Stomach smooth muscle (tissue), 2 donors: ENCODE measurements around the gene NPAT.
"Not testable (repeated sequence)": the region's sequence is repeated elsewhere in the genome, so short reads cannot be mapped to it uniquely, and the experiment has no call there.

ENCODE experiments used
- H3K27ac ChIP-seq: one replicate; pipeline ENCODE4 v1.7.0; 2013; ENCODE audit warnings: mild to moderate bottlenecking, low read length, inconsistent platforms
- H3K27me3 ChIP-seq, 2 donors: one replicate each; pipeline ENCODE4 v1.7.0; 2013; ENCODE audit warnings: low read length in 2 of 2; ENCODE audit not compliant: insufficient read depth in 2 of 2, control insufficient read depth in 1 of 2
- H3K36me3 ChIP-seq, 2 donors: one replicate each; pipeline ENCODE4 v1.7.0; 2013; ENCODE audit warnings: low read length in 2 of 2; ENCODE audit not compliant: control insufficient read depth in 2 of 2, insufficient read depth in 2 of 2
- H3K4me1 ChIP-seq: one replicate; pipeline ENCODE4 v1.7.0; 2013; ENCODE audit warnings: low read length; ENCODE audit not compliant: control insufficient read depth, insufficient read depth
- H3K4me3 ChIP-seq, 2 donors: one replicate each; pipeline ENCODE4 v1.7.0; 2013; ENCODE audit warnings: low read length in 2 of 2
- H3K9ac ChIP-seq, 2 donors: one replicate each; pipeline ENCODE4 v1.7.0; 2013; ENCODE audit warnings: low read length in 2 of 2, mild to moderate bottlenecking in 1 of 2
- H3K9me3 ChIP-seq, 2 donors: one replicate each; pipeline ENCODE4 v1.7.0; 2013; ENCODE audit warnings: low read length in 2 of 2; ENCODE audit not compliant: control insufficient read depth in 2 of 2
- donor health status: healthy.
- donor health status: Pancreatic carcinoma.

NPAT gene

GRCh38 chr11:108122166-108122628 lies 100.2 kb downstream of the NPAT start:
- peak overlapping the region; percentile 77 to 84 for H3K9ac ChIP-seq
- peak overlapping the region; percentile 91 for H3K27ac ChIP-seq
- H3K27me3 ChIP-seq = no peaks in the 10 kb centered on the region
- H3K36me3 ChIP-seq = no peaks in the 10 kb centered on the region
- H3K4me1 ChIP-seq = peaks cover 21% of the 10 kb centered on the region
- H3K4me3 ChIP-seq = peak overlapping the region; percentile 79 to 88
- no peaks in the 10 kb centered on the region for H3K9me3 ChIP-seq

GRCh38 chr11:108121274-108122155 lies 100.9 kb downstream of the NPAT start, which contains the start of gene ACAT1:
Gene ACAT1, plus strand, starts transcription at chr11:108121567. Its CDS starts 40 bp downstream, at chr11:108121607.
- Histone ChIP-seq H3K9ac (peak within 1 kb of the TSS; percentile 77 to 84), H3K27ac (peak within 1 kb of the TSS; percentile 91), H3K36me3 (no peaks in the 10 kb centered on the region), H3K4me3 (peak within 1 kb of the TSS; percentile 79 to 88), H3K9me3 (no peaks in the 10 kb centered on the region), H3K4me1 (peaks cover 21% of the 10 kb centered on the region), H3K27me3 (no peaks in the 10 kb centered on the region)

GRCh38 chr11:108120936-108121273 lies 101.5 kb downstream of the NPAT start:
- peak overlapping the region; percentile 77 to 84 for H3K9ac ChIP-seq
- peaks cover 25% of the 10 kb centered on the region for H3K4me1 ChIP-seq

GRCh38 chr11:108117746-108118371 lies 104.6 kb downstream of the NPAT start:
- Histone ChIP-seq H3K9me3 (no peaks in the 10 kb centered on the region), H3K27ac (no peak overlapping the region), H3K27me3 (no peaks in the 10 kb centered on the region), H3K4me3 (no peak overlapping the region), H3K36me3 (no peaks in the 10 kb centered on the region), H3K4me1 (peaks cover 25% of the 10 kb centered on the region), H3K9ac (no peak overlapping the region)

More at GRCh38 chr11:108120936-108121273, 101.5 kb downstream of the NPAT start:
- Histone ChIP-seq H3K27ac (peak overlapping the region; percentile 91), H3K4me3 (peak overlapping the region; percentile 79 to 88)
- not testable (repeated sequence) for H3K27me3 ChIP-seq, H3K36me3 ChIP-seq, H3K9me3 ChIP-seq

- H3K27ac ChIP-seq = peak overlapping the region; percentile 90
- H3K9ac ChIP-seq = peak overlapping the region; percentile 8 to 64
Measured at GRCh38 chr11:108115500-108116140, 106.8 kb downstream of the NPAT start.

GRCh38 chr11:108112057-108112456 lies 110.4 kb downstream of the NPAT start:
- H3K36me3 ChIP-seq = peaks cover 0 to 3% of the 10 kb centered on the region in 2 donors
- H3K4me1 ChIP-seq = peaks cover 14% of the 10 kb centered on the region
- H3K27ac ChIP-seq = no peak overlapping the region
- no peak overlapping the region for H3K4me3 ChIP-seq
- no peak overlapping the region for H3K9ac ChIP-seq
- H3K27me3 ChIP-seq = no peaks in the 10 kb centered on the region
- H3K9me3 ChIP-seq = no peaks in the 10 kb centered on the region

More at GRCh38 chr11:108115500-108116140, 106.8 kb downstream of the NPAT start:
- Histone ChIP-seq H3K9me3 (no peaks in the 10 kb centered on the region), H3K27me3 (no peaks in the 10 kb centered on the region), H3K4me3 (peak overlapping the region in 1 of 2 donors; percentile 47), H3K36me3 (no peaks in the 10 kb centered on the region), H3K4me1 (peaks cover 16% of the 10 kb centered on the region)

GRCh38 chr11:108111126-108111525 lies 111.3 kb downstream of the NPAT start:
- H3K36me3 ChIP-seq = peaks cover 0 to 3% of the 10 kb centered on the region in 2 donors
- H3K4me1 ChIP-seq = peaks cover 12% of the 10 kb centered on the region
- H3K27me3 ChIP-seq = no peaks in the 10 kb centered on the region

More at GRCh38 chr11:108111126-108111525, 111.3 kb downstream of the NPAT start:
- no peak overlapping the region for H3K9ac ChIP-seq
- no peaks in the 10 kb centered on the region for H3K9me3 ChIP-seq
- H3K27ac ChIP-seq = no peak overlapping the region
- no peak overlapping the region for H3K4me3 ChIP-seq
